ENCODE data around the gene MED13L.

DNA sequence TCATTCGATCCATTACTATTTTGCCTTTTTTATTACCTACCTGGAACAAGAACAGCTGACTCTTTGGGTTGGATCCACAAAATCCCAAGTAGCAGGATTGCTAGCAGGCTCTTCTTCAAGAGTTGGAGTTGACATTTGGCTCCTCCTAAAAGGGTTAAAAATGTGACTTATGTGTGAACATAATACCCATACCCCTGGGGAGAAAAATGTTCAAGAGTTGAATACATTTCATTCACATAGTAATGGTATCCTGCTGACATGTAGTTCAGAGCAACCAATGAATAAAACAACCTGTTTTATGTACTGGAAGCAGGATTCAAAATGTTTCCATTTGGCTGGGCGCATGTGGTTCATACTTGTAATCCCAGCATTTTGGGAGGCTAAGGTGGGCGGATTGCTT is 264.7 kb downstream of the MED13L start:
- TF ChIP-seq, protein P1, sequence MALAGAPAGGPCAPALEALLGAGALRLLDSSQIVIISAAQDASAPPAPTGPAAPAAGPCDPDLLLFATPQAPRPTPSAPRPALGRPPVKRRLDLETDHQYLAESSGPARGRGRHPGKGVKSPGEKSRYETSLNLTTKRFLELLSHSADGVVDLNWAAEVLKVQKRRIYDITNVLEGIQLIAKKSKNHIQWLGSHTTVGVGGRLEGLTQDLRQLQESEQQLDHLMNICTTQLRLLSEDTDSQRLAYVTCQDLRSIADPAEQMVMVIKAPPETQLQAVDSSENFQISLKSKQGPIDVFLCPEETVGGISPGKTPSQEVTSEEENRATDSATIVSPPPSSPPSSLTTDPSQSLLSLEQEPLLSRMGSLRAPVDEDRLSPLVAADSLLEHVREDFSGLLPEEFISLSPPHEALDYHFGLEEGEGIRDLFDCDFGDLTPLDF (CRISPR knock-in tag; IDR thresholded peaks at IDR 0.05), result no peak
- TF ChIP-seq ZNF263 (CRISPR knock-in tag; IDR thresholded peaks at IDR 0.05; ENCODE audit: low read depth), result no peak

All from WTC11 (cell line).